H1 (cell line): Measurements from ENCODE around the gene UBE2B. TPM values are rescaled to one million over a fixed set of nuclear protein-coding genes. Genes with fewer than 3 reads are reported as not detected.

ENCODE experiments used
- CTCF ChIA-PET: fragments of 300-600 bp; sonication (Branson Sonifier 250); formaldehyde crosslinking; loops from one replicate; lab custom pipeline; 2021; ENCODE audit not compliant: partially characterized antibody; lab: Charles Lee
- POLR2A ChIA-PET: fragments of 300-600 bp; sonication (Branson Sonifier 250); formaldehyde crosslinking; loops from one replicate; lab custom pipeline; 2021; ENCODE audit warnings: inconsistent platforms; ENCODE audit not compliant: partially characterized antibody; lab: Charles Lee
- DNase-seq, 2 experiments: peaks; one replicate each; pipeline versions ENCODE4 v3.0.0 to v3.0.0-alpha.2; 2010 to 2022; ENCODE audit warnings: low spot score in 2 of 2, low read depth in 1 of 2, mixed read lengths in 1 of 2
- FAIRE-seq: peaks from 2 replicates; lab custom pipeline; 2011; peaks lifted over from hg19 to GRCh38; lab: Jason Lieb, UNC
- H2AFZ ChIP-seq: 2 replicates; pipeline ENCODE4 v1.8.1; 2012; ENCODE audit warnings: low read length, inconsistent platforms
- H2AK5ac ChIP-seq: 2 replicates; pipeline ENCODE4 v1.6.1; 2013; ENCODE audit warnings: low read depth, low read length
- H2BK120ac ChIP-seq: replicated peaks from 2 replicates; pipeline ENCODE3; 2013; ENCODE audit warnings: low read depth, low read length, inconsistent platforms
- H2BK12ac ChIP-seq: 2 replicates; pipeline ENCODE4 v1.6.1; 2013; ENCODE audit warnings: low read depth, low read length
- H2BK15ac ChIP-seq: 2 replicates; pipeline ENCODE4 v1.6.1; 2013; ENCODE audit warnings: low read length
- H2BK20ac ChIP-seq: 2 replicates; pipeline ENCODE4 v1.6.1; 2013; ENCODE audit warnings: low read length
- H2BK5ac ChIP-seq: 2 replicates; pipeline ENCODE4 v1.6.1; 2013; ENCODE audit warnings: low read depth, low read length
- H3K14ac ChIP-seq: 2 replicates; pipeline ENCODE4 v1.6.1; 2013; ENCODE audit warnings: inconsistent platforms; ENCODE audit not compliant: insufficient read length
- H3K18ac ChIP-seq: 2 replicates; pipeline ENCODE4 v1.6.1; 2013; ENCODE audit warnings: low read length; ENCODE audit errors: extremely low read depth
- H3K23ac ChIP-seq: 2 replicates; pipeline ENCODE4 v1.6.1; 2013; ENCODE audit warnings: inconsistent platforms; ENCODE audit not compliant: insufficient read length
- H3K23me2 ChIP-seq: 2 replicates; pipeline ENCODE4 v1.6.1; 2013; ENCODE audit warnings: low read depth, low read length
- H3K27ac ChIP-seq: 2 replicates; pipeline ENCODE4 v1.6.1; 2011; ENCODE audit warnings: low read depth, low read length, inconsistent platforms
- H3K27me3 ChIP-seq, 4 experiments: replicated peaks in 1 of 4; 1 replicate in 1 of 4; 2 replicates in 3 of 4; pipeline versions ENCODE4 v1.6.1 to v1.8.1; 2011 to 2013; ENCODE audit warnings: low read length in 3 of 4, mild to moderate bottlenecking in 3 of 4, inconsistent platforms in 2 of 4, mixed read lengths in 2 of 4, moderate library complexity in 1 of 4; ENCODE audit not compliant: control insufficient read depth in 3 of 4, insufficient read depth in 3 of 4; ENCODE audit errors: extremely low read depth in 1 of 4
- H3K36me3 ChIP-seq, 4 experiments: 2 replicates each; pipeline versions ENCODE4 v1.6.1 to v1.8.1; 2011 to 2013; ENCODE audit warnings: mild to moderate bottlenecking in 4 of 4, low read length in 3 of 4, moderate library complexity in 2 of 4, control low read depth in 1 of 4, inconsistent platforms in 1 of 4; ENCODE audit not compliant: insufficient read depth in 4 of 4, control insufficient read depth in 2 of 4
- H3K4ac ChIP-seq: replicated peaks from 2 replicates; pipeline ENCODE3; 2013; ENCODE audit warnings: low read length, low read depth, mixed read lengths, inconsistent platforms; ENCODE audit not compliant: insufficient read length
- H3K4me1 ChIP-seq, 4 experiments: replicated peaks in 1 of 4; 1 replicate in 1 of 4; 2 replicates in 3 of 4; pipeline versions ENCODE4 v1.6.1 to v1.8.1; 2011 to 2013; ENCODE audit warnings: low read length in 3 of 4, inconsistent platforms in 2 of 4, mixed read lengths in 1 of 4; ENCODE audit not compliant: insufficient read depth in 4 of 4, control insufficient read depth in 3 of 4
- H3K4me2 ChIP-seq, 2 experiments: 2 replicates each; pipeline versions ENCODE4 v1.6.1 to v1.8.1; 2011 to 2013; ENCODE audit warnings: low read depth in 2 of 2, low read length in 2 of 2, control low read depth in 1 of 2, inconsistent platforms in 1 of 2, mild to moderate bottlenecking in 1 of 2; ENCODE audit not compliant: insufficient read depth in 1 of 2
- H3K4me3 ChIP-seq, 4 experiments: fragments of 200-600, 300-600 bp in 1 of 4; sonication (generic), shearing (Covaris generic), sonication (Bioruptor Twin) in 1 of 4; 2 replicates each; pipeline versions ENCODE4 v1.5.1 to v1.8.1; 2011 to 2016; ENCODE audit warnings: low read length in 4 of 4, low read depth in 3 of 4, control low read depth in 2 of 4, inconsistent platforms in 2 of 4, mild to moderate bottlenecking in 2 of 4, mixed read lengths in 1 of 4, moderate library complexity in 1 of 4; ENCODE audit not compliant: insufficient read depth in 2 of 4; ENCODE audit errors: extremely low read depth in 1 of 4
- H3K56ac ChIP-seq: replicated peaks from 2 replicates; pipeline ENCODE3; 2013; ENCODE audit warnings: low read depth, mild to moderate bottlenecking, mixed read lengths, low read length, inconsistent platforms; ENCODE audit not compliant: insufficient read length
- H3K79me1 ChIP-seq: 2 replicates; pipeline ENCODE4 v1.6.1; 2013; ENCODE audit warnings: low read depth, low read length, control low read depth
- H3K79me2 ChIP-seq, 2 experiments: 2 replicates each; pipeline versions ENCODE4 v1.6.1 to v1.8.1; 2012 to 2013; ENCODE audit warnings: low read length in 2 of 2, mild to moderate bottlenecking in 2 of 2, inconsistent platforms in 1 of 2; ENCODE audit not compliant: insufficient read depth in 2 of 2, control insufficient read depth in 1 of 2
- H3K9ac ChIP-seq, 4 experiments: replicated peaks in 1 of 4; 1 replicate in 1 of 4; 2 replicates in 3 of 4; pipeline versions ENCODE4 v1.6.1 to v1.8.1; 2011 to 2013; ENCODE audit warnings: low read depth in 3 of 4, low read length in 3 of 4, control low read depth in 2 of 4, mild to moderate bottlenecking in 2 of 4, moderate library complexity in 2 of 4, inconsistent platforms in 1 of 4; ENCODE audit errors: extremely low read depth in 1 of 4
- H3K9me3 ChIP-seq, 2 experiments: 2 replicates each; pipeline versions ENCODE4 v1.6.1 to v1.8.1; 2012 to 2013; ENCODE audit warnings: mild to moderate bottlenecking in 2 of 2, moderate library complexity in 2 of 2, control low read depth in 1 of 2, inconsistent platforms in 1 of 2, low read depth in 1 of 2, low read length in 1 of 2, mixed read lengths in 1 of 2; ENCODE audit not compliant: insufficient read depth in 2 of 2
- H4K20me1 ChIP-seq, 2 experiments: replicated peaks in 1 of 2; 2 replicates each; pipeline versions ENCODE3 to v1.8.1; 2011 to 2013; ENCODE audit warnings: inconsistent platforms in 2 of 2, low read length in 2 of 2, mild to moderate bottlenecking in 1 of 2; ENCODE audit not compliant: insufficient read depth in 2 of 2, control insufficient read depth in 1 of 2
- H4K5ac ChIP-seq: 2 replicates; pipeline ENCODE4 v1.6.1; 2013; ENCODE audit warnings: low read length, low read depth, mixed read lengths, inconsistent platforms; ENCODE audit not compliant: insufficient read length
- H4K8ac ChIP-seq: 2 replicates; pipeline ENCODE4 v1.8.0; 2013; ENCODE audit warnings: mild to moderate bottlenecking, moderate library complexity, low read length, inconsistent platforms; ENCODE audit not compliant: insufficient read depth; ENCODE audit errors: extremely low read depth
- H4K91ac ChIP-seq: replicated peaks from 2 replicates; pipeline ENCODE3; 2013; ENCODE audit warnings: low read length, mixed read lengths, inconsistent platforms; ENCODE audit not compliant: insufficient read length
- CHD1 ChIP-seq: IDR thresholded peaks from 2 replicates; pipeline ENCODE4 v1.6.1; 2012; ENCODE audit warnings: low read depth, low read length, improper control_type of control experiment
- EGR1 ChIP-seq: IDR thresholded peaks from 2 replicates; pipeline ENCODE4 v1.6.1; 2011; ENCODE audit warnings: low read depth, low read length, borderline replicate concordance
- GABPA ChIP-seq: IDR thresholded peaks from 2 replicates; pipeline ENCODE4 v1.6.1; 2011; ENCODE audit warnings: mild to moderate bottlenecking, low read length, moderate library complexity, borderline replicate concordance; ENCODE audit not compliant: insufficient read depth
- JUND ChIP-seq: IDR thresholded peaks from 2 replicates; pipeline ENCODE4 v1.6.1; 2011; ENCODE audit warnings: mild to moderate bottlenecking, improper control_type of control experiment, low read length
- POLR2A ChIP-seq, 2 experiments: IDR thresholded peaks; 1 replicate in 1 of 2; 2 replicates in 1 of 2; pipeline ENCODE4 v1.6.1; 2011; ENCODE audit warnings: low read depth in 2 of 2, low read length in 2 of 2, mild to moderate bottlenecking in 2 of 2; ENCODE audit errors: control extremely low read depth in 1 of 2
- RBBP5 ChIP-seq: IDR thresholded peaks from 2 replicates; pipeline ENCODE4 v1.7.1; 2012; ENCODE audit warnings: low read depth, mild to moderate bottlenecking, inconsistent platforms, low read length, moderate library complexity, borderline replicate concordance
- SIN3A ChIP-seq, 2 experiments: IDR thresholded peaks in 1 of 2; conservative IDR thresholded peaks in 1 of 2; 2 replicates each; pipeline ENCODE4 v1.6.1; 2011 to 2012; ENCODE audit warnings: low read length in 2 of 2, improper control_type of control experiment in 1 of 2, low read depth in 1 of 2, mild to moderate bottlenecking in 1 of 2
- SRF ChIP-seq: IDR thresholded peaks from 2 replicates; pipeline ENCODE4 v1.6.1; 2011; ENCODE audit warnings: mild to moderate bottlenecking, low read depth, low read length, moderate library complexity
- WGBS, 2 experiments: shearing (Covaris generic) in 1 of 2; methylation state at CpG; one replicate each; pipeline versions ENCODE4 v1.1.6 to v1.1.7; 2013 to 2015; ENCODE audit warnings: low lambda C conversion rate in 2 of 2, mixed read lengths in 2 of 2, inconsistent platforms in 1 of 2, low coverage in 1 of 2, missing lambda C conversion rate in 1 of 2; ENCODE audit not compliant: insufficient replicate concordance in 2 of 2, insufficient coverage in 1 of 2, insufficient read length in 1 of 2; ENCODE audit errors: extremely low coverage in 1 of 2, missing lambda C conversion rate in 1 of 2; 5-methylcytosine and 5-hydroxymethylcytosine counted together
- polyA plus RNA-seq, 7 experiments: library from polyadenylated mRNA; depleted of rRNA in 3 of 7; stranded (reverse) in 5 of 7; unstranded in 2 of 7; fragments of >200 nt in 5 of 7; fragments of 200-250 nt in 2 of 7; gene quantifications; 1 replicate in 5 of 7; 2 replicates in 1 of 7; 4 replicates in 1 of 7; pipeline versions ENCODE4 v1.2.1 to v1.2.3, GENCODE V29; 2011 to 2013; ENCODE audit warnings: missing spikeins in 2 of 7, mixed read lengths in 2 of 7
- total RNA-seq: library from RNA; stranded (reverse); fragmentation: NEBNext Ultra II Directional; extraction: Animal tissue kit (Norgen Biotek cat#: 25700); gene quantifications from 2 replicates; pipeline ENCODE4 v1.2.1, GENCODE V29; 2021
- TF ChIP-seq, protein P1 (sequence below): IDR thresholded peaks from 2 replicates; pipeline ENCODE4 v1.6.1; 2012; ENCODE audit warnings: low read length, inconsistent platforms

Gene UBE2B
- total and polyA plus RNA-seq, 2 of the 8 experiments (the other 6 are each of a cell fraction or from before 2014, with no cell fraction given) = 15.9 to 46.8 TPM

- no peak overlapping the region for H4K91ac ChIP-seq
- no peaks in the 10 kb centered on the region for H3K79me2 ChIP-seq
- CTCF ChIA-PET = interaction anchor here (0.9 to 2.8 kb wide), 9 partner anchors 11 to 195 kb away, joined by 3 to 13 read pairs (median 4); partner anchors contain the start of genes CDKN2AIPNL and UBE2B
Observed at GRCh38 chr5:134392301-134392700, 20.9 kb downstream of the UBE2B start.

More at GRCh38 chr5:134392301-134392700, 20.9 kb downstream of the UBE2B start:
- no peak overlapping the region for H2BK120ac ChIP-seq
- H3K56ac ChIP-seq = no peak overlapping the region
- H2AK5ac ChIP-seq = no peak overlapping the region
- no peak overlapping the region for H3K9ac ChIP-seq
- peaks cover 0 to 2% of the 10 kb centered on the region in 2 experiments for H4K20me1 ChIP-seq
- no peak overlapping the region for H2BK5ac ChIP-seq
- H3K4me2 ChIP-seq = no peak overlapping the region
- FAIRE-seq (no peak), DNase-seq (no peak)
- H3K4me3 ChIP-seq = no peak overlapping the region
- TF ChIP-seq EGR1 (no peak), SIN3A (conservative IDR thresholded peaks at IDR 0.05 in 1 of 2, IDR thresholded peaks at IDR 0.05 in 1 of 2; ENCODE audit: low read depth in 1 of 2, low read length in 2 of 2) (no peak), SRF (no peak), CHD1 (no peak), JUND (no peak), GABPA (no peak), POLR2A (IDR thresholded peaks at IDR 0.05; ENCODE audit: control extremely low read depth in 1 of 2, low read depth in 2 of 2, low read length in 2 of 2) (no peak), RBBP5 (no peak)
- TF ChIP-seq, protein P1, sequence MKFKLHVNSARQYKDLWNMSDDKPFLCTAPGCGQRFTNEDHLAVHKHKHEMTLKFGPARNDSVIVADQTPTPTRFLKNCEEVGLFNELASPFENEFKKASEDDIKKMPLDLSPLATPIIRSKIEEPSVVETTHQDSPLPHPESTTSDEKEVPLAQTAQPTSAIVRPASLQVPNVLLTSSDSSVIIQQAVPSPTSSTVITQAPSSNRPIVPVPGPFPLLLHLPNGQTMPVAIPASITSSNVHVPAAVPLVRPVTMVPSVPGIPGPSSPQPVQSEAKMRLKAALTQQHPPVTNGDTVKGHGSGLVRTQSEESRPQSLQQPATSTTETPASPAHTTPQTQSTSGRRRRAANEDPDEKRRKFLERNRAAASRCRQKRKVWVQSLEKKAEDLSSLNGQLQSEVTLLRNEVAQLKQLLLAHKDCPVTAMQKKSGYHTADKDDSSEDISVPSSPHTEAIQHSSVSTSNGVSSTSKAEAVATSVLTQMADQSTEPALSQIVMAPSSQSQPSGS = no peak
- no peaks in the 10 kb centered on the region for H3K27me3 ChIP-seq
- no peak overlapping the region for H4K5ac ChIP-seq
- no peaks in the 10 kb centered on the region for H3K79me1 ChIP-seq
- H3K27ac ChIP-seq = no peak overlapping the region
- no peak overlapping the region for H3K18ac ChIP-seq
- no peaks in the 10 kb centered on the region for H3K23me2 ChIP-seq
- no peak overlapping the region for H2BK12ac ChIP-seq
- no peak overlapping the region for H3K4ac ChIP-seq
- H3K4me1 ChIP-seq = no peaks in the 10 kb centered on the region
- WGBS, 2 experiments = 93% methylated on average over 2 of the region's 2 CpGs; no CpG with 5 or more reads in 1 of the 2 experiments
- no peak overlapping the region for H4K8ac ChIP-seq
- H2AFZ ChIP-seq = no peak overlapping the region
- no peak overlapping the region for H3K23ac ChIP-seq
- no peak overlapping the region for H3K14ac ChIP-seq
- POLR2A ChIA-PET = interaction anchor here (0.6 to 1.8 kb wide), 8 partner anchors 10 to 336 kb away, joined by 3 to 10 read pairs (median 3); no protein-coding TSS in a partner anchor
- H3K9me3 ChIP-seq = no peaks in the 10 kb centered on the region
- no peak overlapping the region for H2BK20ac ChIP-seq
- H2BK15ac ChIP-seq = no peak overlapping the region
- H3K36me3 ChIP-seq = peaks cover 13 to 76% (median 42%) of the 10 kb centered on the region in 4 experiments
